ENCODE data around the gene RIC1. TPM values are rescaled to one million over a fixed set of nuclear protein-coding genes. Genes with fewer than 3 reads are reported as not detected.
A peak's percentile ranks its signal among the peaks of the same experiment; 100 is the strongest.

RIC1 gene
- total and polyA plus RNA-seq, 2 of the 13 experiments (the other 11 are each of a cell fraction or from before 2014, with no cell fraction given), result 18.2 to 19.0 TPM

DNA sequence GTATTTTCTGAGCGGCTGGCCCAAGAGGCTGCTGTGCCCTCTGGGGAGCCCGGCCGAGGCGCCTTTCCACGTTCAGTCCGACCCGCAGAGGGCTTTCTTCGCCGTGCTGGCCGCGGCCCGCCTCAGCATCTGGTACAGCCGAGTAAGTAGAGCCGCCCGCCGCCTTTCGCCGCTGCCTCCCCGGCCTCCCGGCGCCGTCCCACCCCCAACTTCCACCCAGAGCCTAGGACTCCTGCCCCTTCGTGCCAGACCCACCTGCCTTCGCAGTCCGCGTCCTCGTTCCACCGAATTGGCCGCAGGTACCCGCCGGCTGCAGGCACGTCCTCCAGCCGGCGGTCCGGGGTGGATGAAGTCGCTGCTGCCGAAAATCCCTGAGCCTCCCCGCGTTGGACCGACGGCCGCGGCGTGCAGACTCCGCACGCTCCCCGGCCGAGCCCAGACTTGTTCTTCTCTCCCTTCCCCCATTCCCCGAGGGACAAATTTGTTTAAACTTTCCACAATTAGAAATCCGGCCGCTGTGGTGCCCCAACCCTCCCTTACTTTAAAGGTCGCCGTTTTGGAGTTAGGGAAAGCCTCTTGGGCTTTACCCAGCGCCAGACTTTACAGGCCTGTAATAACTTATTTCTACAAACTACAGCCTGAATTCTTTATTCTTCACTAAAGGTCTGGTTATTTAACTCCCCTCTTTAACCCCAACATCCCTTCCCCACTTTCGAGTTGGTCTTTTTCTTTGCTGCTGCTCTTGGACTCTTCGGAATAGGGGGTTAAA, 589 bp downstream of the RIC1 start (continued):
- TF ChIP-seq, protein P1, sequence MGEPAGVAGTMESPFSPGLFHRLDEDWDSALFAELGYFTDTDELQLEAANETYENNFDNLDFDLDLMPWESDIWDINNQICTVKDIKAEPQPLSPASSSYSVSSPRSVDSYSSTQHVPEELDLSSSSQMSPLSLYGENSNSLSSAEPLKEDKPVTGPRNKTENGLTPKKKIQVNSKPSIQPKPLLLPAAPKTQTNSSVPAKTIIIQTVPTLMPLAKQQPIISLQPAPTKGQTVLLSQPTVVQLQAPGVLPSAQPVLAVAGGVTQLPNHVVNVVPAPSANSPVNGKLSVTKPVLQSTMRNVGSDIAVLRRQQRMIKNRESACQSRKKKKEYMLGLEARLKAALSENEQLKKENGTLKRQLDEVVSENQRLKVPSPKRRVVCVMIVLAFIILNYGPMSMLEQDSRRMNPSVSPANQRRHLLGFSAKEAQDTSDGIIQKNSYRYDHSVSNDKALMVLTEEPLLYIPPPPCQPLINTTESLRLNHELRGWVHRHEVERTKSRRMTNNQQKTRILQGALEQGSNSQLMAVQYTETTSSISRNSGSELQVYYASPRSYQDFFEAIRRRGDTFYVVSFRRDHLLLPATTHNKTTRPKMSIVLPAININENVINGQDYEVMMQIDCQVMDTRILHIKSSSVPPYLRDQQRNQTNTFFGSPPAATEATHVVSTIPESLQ (CRISPR knock-in tag; conservative IDR thresholded peaks at IDR 0.05), result no peak
- TF ChIP-seq RFX5 (IDR thresholded peaks at IDR 0.05; ENCODE audit: low read depth, low read length) (no peak), SIN3A (IDR thresholded peaks at IDR 0.05; ENCODE audit: borderline replicate concordance, low read depth, low read length) (peak; percentile 0; the same call in 1 of the 2 replicates), ONECUT2 (CRISPR knock-in tag; IDR thresholded peaks at IDR 0.05) (no peak), ZNF670 (CRISPR knock-in tag; IDR thresholded peaks at IDR 0.05; ENCODE audit: borderline replicate concordance) (no peak), MAZ (IDR thresholded peaks at IDR 0.05; ENCODE audit: borderline replicate concordance, low read depth, low read length) (no peak), MAZ (CRISPR knock-in tag; IDR thresholded peaks at IDR 0.05; ENCODE audit: low read depth) (no peak), IRX3 (CRISPR knock-in tag; IDR thresholded peaks at IDR 0.05; ENCODE audit: borderline replicate concordance, low read depth) (no peak), NR1H2 (CRISPR knock-in tag; IDR thresholded peaks at IDR 0.05; ENCODE audit: borderline replicate concordance, low read depth) (no peak), RAD51 (IDR thresholded peaks at IDR 0.05; ENCODE audit: borderline replicate concordance) (no peak), SYNCRIP (IDR thresholded peaks at IDR 0.05; ENCODE audit: insufficient read depth, low read depth, low read length) (no peak)
- TF ChIP-seq, protein P2, sequence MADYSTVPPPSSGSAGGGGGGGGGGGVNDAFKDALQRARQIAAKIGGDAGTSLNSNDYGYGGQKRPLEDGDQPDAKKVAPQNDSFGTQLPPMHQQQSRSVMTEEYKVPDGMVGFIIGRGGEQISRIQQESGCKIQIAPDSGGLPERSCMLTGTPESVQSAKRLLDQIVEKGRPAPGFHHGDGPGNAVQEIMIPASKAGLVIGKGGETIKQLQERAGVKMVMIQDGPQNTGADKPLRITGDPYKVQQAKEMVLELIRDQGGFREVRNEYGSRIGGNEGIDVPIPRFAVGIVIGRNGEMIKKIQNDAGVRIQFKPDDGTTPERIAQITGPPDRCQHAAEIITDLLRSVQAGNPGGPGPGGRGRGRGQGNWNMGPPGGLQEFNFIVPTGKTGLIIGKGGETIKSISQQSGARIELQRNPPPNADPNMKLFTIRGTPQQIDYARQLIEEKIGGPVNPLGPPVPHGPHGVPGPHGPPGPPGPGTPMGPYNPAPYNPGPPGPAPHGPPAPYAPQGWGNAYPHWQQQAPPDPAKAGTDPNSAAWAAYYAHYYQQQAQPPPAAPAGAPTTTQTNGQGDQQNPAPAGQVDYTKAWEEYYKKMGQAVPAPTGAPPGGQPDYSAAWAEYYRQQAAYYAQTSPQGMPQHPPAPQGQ (CRISPR knock-in tag; IDR thresholded peaks at IDR 0.05; ENCODE audit: borderline replicate concordance), result no peak
- TF ChIP-seq, protein P3, sequence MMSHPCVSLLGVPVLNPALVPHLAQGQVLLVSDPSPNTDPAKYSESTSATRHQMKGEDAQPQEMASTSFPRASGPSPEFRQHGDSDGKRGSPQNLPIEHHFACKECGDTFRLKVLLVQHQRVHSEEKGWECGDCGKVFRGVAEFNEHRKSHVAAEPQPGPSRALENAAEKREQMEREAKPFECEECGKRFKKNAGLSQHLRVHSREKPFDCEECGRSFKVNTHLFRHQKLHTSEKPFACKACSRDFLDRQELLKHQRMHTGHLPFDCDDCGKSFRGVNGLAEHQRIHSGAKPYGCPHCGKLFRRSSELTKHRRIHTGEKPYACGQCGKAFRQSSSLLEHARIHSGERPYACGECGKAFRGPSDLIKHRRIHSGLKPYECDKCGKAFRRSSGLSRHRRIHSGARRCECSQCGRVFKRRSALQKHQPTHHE (CRISPR knock-in tag; IDR thresholded peaks at IDR 0.05; ENCODE audit: borderline replicate concordance), result no peak
- TF ChIP-seq, protein P4, sequence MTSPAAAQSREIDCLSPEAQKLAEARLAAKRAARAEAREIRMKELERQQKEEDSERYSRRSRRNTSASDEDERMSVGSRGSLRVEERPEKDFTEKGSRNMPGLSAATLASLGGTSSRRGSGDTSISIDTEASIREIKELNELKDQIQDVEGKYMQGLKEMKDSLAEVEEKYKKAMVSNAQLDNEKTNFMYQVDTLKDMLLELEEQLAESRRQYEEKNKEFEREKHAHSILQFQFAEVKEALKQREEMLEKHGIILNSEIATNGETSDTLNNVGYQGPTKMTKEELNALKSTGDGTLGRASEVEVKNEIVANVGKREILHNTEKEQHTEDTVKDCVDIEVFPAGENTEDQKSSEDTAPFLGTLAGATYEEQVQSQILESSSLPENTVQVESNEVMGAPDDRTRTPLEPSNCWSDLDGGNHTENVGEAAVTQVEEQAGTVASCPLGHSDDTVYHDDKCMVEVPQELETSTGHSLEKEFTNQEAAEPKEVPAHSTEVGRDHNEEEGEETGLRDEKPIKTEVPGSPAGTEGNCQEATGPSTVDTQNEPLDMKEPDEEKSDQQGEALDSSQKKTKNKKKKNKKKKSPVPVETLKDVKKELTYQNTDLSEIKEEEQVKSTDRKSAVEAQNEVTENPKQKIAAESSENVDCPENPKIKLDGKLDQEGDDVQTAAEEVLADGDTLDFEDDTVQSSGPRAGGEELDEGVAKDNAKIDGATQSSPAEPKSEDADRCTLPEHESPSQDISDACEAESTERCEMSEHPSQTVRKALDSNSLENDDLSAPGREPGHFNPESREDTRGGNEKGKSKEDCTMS (CRISPR knock-in tag; conservative IDR thresholded peaks at IDR 0.05), result no peak
- TF ChIP-seq, protein P5, sequence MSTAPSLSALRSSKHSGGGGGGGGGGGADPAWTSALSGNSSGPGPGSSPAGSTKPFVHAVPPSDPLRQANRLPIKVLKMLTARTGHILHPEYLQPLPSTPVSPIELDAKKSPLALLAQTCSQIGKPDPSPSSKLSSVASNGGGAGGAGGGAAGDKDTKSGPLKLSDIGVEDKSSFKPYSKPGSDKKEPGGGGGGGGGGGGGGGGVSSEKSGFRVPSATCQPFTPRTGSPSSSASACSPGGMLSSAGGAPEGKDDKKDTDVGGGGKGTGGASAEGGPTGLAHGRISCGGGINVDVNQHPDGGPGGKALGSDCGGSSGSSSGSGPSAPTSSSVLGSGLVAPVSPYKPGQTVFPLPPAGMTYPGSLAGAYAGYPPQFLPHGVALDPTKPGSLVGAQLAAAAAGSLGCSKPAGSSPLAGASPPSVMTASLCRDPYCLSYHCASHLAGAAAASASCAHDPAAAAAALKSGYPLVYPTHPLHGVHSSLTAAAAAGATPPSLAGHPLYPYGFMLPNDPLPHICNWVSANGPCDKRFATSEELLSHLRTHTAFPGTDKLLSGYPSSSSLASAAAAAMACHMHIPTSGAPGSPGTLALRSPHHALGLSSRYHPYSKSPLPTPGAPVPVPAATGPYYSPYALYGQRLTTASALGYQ (CRISPR knock-in tag; IDR thresholded peaks at IDR 0.05), result peak; percentile 45
